Liver (tissue), 9 donors: ENCODE measurements around the gene INSM1. TPM values are rescaled to one million over a fixed set of nuclear protein-coding genes. Genes with fewer than 3 reads are reported as not detected.

Experiments used
- DNase-seq: peaks from one replicate; pipeline ENCODE4 v3.0.0-alpha.2; 2017; ENCODE audit warnings: low spot score
- H3K27ac ChIP-seq, 2 donors: one replicate each; pipeline ENCODE4 v1.7.0; 2013; ENCODE audit warnings: inconsistent platforms in 2 of 2, low read length in 2 of 2, control low read depth in 1 of 2, low read depth in 1 of 2, mild to moderate bottlenecking in 1 of 2
- H3K27me3 ChIP-seq, 4 donors: one replicate each; pipeline versions ENCODE4 v1.6.1 to v1.7.0; 2013; ENCODE audit warnings: low read length in 3 of 4, inconsistent platforms in 1 of 4, mild to moderate bottlenecking in 1 of 4, moderate library complexity in 1 of 4; ENCODE audit not compliant: control insufficient read depth in 4 of 4, insufficient read depth in 4 of 4
- H3K36me3 ChIP-seq, 4 donors: one replicate each; pipeline versions ENCODE4 v1.6.1 to v1.7.0; 2013; ENCODE audit warnings: low read length in 3 of 4, mild to moderate bottlenecking in 3 of 4, low read depth in 1 of 4, moderate library complexity in 1 of 4; ENCODE audit not compliant: control insufficient read depth in 4 of 4, insufficient read depth in 3 of 4
- H3K4me1 ChIP-seq, 4 donors: one replicate each; pipeline versions ENCODE4 v1.6.1 to v1.7.0; 2013; ENCODE audit warnings: low read length in 3 of 4, mild to moderate bottlenecking in 3 of 4, moderate library complexity in 1 of 4; ENCODE audit not compliant: control insufficient read depth in 4 of 4, insufficient read depth in 4 of 4
- H3K4me3 ChIP-seq, 3 donors: one replicate each; pipeline versions ENCODE4 v1.6.1 to v1.7.0; 2013; ENCODE audit warnings: low read length in 3 of 3, control low read depth in 1 of 3, low read depth in 1 of 3, mild to moderate bottlenecking in 1 of 3
- H3K9ac ChIP-seq, 2 donors: one replicate each; pipeline ENCODE4 v1.7.0; 2013; ENCODE audit warnings: low read length in 2 of 2, mild to moderate bottlenecking in 2 of 2, moderate library complexity in 2 of 2, control low read depth in 1 of 2, low read depth in 1 of 2
- H3K9me3 ChIP-seq, 4 donors: one replicate each; pipeline versions ENCODE4 v1.6.1 to v1.7.0; 2013; ENCODE audit warnings: low read length in 3 of 4; ENCODE audit not compliant: control insufficient read depth in 4 of 4
- EGR1 ChIP-seq, 2 donors: IDR thresholded peaks; 2 replicates each; pipeline ENCODE4 v1.6.1; 2016 to 2018; ENCODE audit warnings: antibody characterized with exemption in 2 of 2, low read depth in 2 of 2
- FOXA1 ChIP-seq: IDR thresholded peaks from 2 replicates; pipeline ENCODE4 v1.6.1; 2016; ENCODE audit warnings: antibody characterized with exemption
- FOXA2 ChIP-seq: IDR thresholded peaks from 2 replicates; pipeline ENCODE4 v1.6.1; 2016; ENCODE audit warnings: antibody characterized with exemption
- HNF4A ChIP-seq, 2 donors: conservative IDR thresholded peaks; 2 replicates each; pipeline ENCODE4 v1.6.1; 2016; ENCODE audit warnings: antibody characterized with exemption in 2 of 2, mild to moderate bottlenecking in 2 of 2
- HNF4G ChIP-seq: IDR thresholded peaks from 2 replicates; pipeline ENCODE4 v1.6.1; 2016; ENCODE audit warnings: antibody characterized with exemption
- JUND ChIP-seq, 2 donors: IDR thresholded peaks; 2 replicates each; pipeline ENCODE4 v1.6.1; 2016; ENCODE audit warnings: antibody characterized with exemption in 2 of 2
- NR2F2 ChIP-seq: IDR thresholded peaks from 2 replicates; pipeline ENCODE4 v1.6.1; 2016; ENCODE audit warnings: antibody characterized with exemption
- RAD21 ChIP-seq, 2 donors: IDR thresholded peaks; 2 replicates each; pipeline ENCODE4 v1.6.1; 2016; ENCODE audit warnings: antibody characterized with exemption in 2 of 2, mild to moderate bottlenecking in 2 of 2
- RXRA ChIP-seq, 2 donors: IDR thresholded peaks; 2 replicates each; pipeline ENCODE4 v1.6.1; 2017 to 2018; ENCODE audit warnings: antibody characterized with exemption in 2 of 2, mild to moderate bottlenecking in 1 of 2
- SP1 ChIP-seq: IDR thresholded peaks from 2 replicates; pipeline ENCODE4 v1.6.1; 2018; ENCODE audit warnings: antibody characterized with exemption, mild to moderate bottlenecking
- TAF1 ChIP-seq: conservative IDR thresholded peaks from 2 replicates; pipeline ENCODE4 v1.6.1; 2016; ENCODE audit warnings: antibody characterized with exemption, mild to moderate bottlenecking
- YY1 ChIP-seq: IDR thresholded peaks from 2 replicates; pipeline ENCODE4 v1.6.1; 2016; ENCODE audit warnings: antibody characterized with exemption, mild to moderate bottlenecking
- WGBS: extraction: QIAGEN DNeasy Blood & Tissue Kit; methylation state at CpG from one replicate; pipeline ENCODE4 v1.1.7; 2013; 5-methylcytosine and 5-hydroxymethylcytosine counted together
- polyA plus RNA-seq, 2 donors: library from polyadenylated mRNA; stranded (reverse) in 1 of 2; unstranded in 1 of 2; fragments of 200-250 nt in 1 of 2; fragments of >200 nt in 1 of 2; fragmentation: Nextera tagmentation in 1 of 2; extraction: Ambion mirVana in 1 of 2; gene quantifications; one replicate each; pipeline versions ENCODE4 v1.2.1 to v1.2.3, GENCODE V29; 2013 to 2015
- total RNA-seq, 2 donors: library from RNA; depleted of rRNA; stranded (reverse); fragments of >200 nt; gene quantifications; one replicate each; pipeline ENCODE4 v1.2.3, GENCODE V29; 2014
- TF ChIP-seq, protein P1 (sequence below): IDR thresholded peaks from 2 replicates; pipeline ENCODE4 v1.6.1; 2016; ENCODE audit warnings: antibody characterized with exemption
- TF ChIP-seq, protein P2 (sequence below): IDR thresholded peaks from 2 replicates; pipeline ENCODE4 v1.6.1; 2016; ENCODE audit warnings: antibody characterized with exemption
- TF ChIP-seq, protein P3 (sequence below): IDR thresholded peaks from 2 replicates; pipeline ENCODE4 v1.6.1; 2016; ENCODE audit warnings: antibody characterized with exemption, mild to moderate bottlenecking
- donor health status: healthy.
- donor health status: healthy.
- donor health status: healthy.
- donor health status: healthy.
- donor health status: healthy.

The INSM1 gene
- total and polyA plus RNA-seq, 4 donors = not detected

DNA sequence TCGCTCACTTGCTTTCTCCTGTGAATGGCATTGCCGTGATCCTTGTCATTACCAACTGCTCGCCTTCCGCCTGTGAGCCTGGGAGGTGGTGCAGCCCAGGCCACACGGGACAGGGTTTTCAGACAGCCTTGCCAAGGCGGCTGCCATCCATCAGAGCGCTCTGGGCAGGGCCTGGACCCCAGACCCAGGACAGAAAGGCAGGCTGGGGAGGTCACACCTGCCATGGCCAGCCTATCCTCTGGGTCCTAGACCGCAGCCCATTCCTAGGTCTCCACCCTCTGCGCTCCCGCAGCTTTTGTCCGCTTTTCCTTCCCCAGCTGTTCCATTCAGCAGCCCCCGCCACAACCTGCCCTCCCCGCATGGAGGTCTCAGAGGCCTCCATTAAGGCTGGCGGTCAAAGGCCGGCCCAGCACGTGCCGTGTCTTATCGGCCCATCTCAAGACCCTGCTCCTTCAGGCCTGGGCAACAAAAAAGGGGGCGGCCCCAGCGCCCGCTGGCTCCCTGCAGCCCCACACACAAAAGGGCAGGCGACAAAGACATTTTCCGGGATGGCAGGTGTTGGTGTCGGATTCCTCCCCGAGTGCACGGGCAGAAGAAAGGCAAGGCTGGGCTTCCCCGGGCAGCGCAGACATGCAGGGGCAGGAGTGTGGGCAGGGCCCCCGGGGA lies 28.1 kb downstream of the INSM1 start:
- peaks cover 5 to 66% (median 16%) of the 10 kb centered on the region in 4 donors for H3K36me3 ChIP-seq
- DNase-seq = no peak
- no peak overlapping the region for H3K27ac ChIP-seq
- H3K9me3 ChIP-seq = no peaks in the 10 kb centered on the region
- no peak overlapping the region for H3K9ac ChIP-seq
- no peaks in the 10 kb centered on the region for H3K27me3 ChIP-seq
- 98% methylated on average over 29 of the region's 29 CpGs for WGBS
- H3K4me3 ChIP-seq = no peak overlapping the region
- TF ChIP-seq, protein P1, sequence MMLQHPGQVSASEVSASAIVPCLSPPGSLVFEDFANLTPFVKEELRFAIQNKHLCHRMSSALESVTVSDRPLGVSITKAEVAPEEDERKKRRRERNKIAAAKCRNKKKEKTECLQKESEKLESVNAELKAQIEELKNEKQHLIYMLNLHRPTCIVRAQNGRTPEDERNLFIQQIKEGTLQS = no peak
- TF ChIP-seq SP1 (no peak), RAD21 (IDR thresholded peaks at IDR 0.05) (no peak), JUND (IDR thresholded peaks at IDR 0.05) (no peak), RXRA (IDR thresholded peaks at IDR 0.05) (no peak), NR2F2 (no peak)
- peaks cover 0 to 5% (median 2%) of the 10 kb centered on the region in 4 donors for H3K4me1 ChIP-seq

- DNase-seq = no peak
- TF ChIP-seq, protein P2, sequence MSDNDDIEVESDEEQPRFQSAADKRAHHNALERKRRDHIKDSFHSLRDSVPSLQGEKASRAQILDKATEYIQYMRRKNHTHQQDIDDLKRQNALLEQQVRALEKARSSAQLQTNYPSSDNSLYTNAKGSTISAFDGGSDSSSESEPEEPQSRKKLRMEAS = no peak
- TF ChIP-seq FOXA1 (no peak), RXRA (IDR thresholded peaks at IDR 0.05) (no peak), HNF4G (no peak), EGR1 (IDR thresholded peaks at IDR 0.05; ENCODE audit: low read depth in 2 of 2) (no peak), FOXA2 (no peak), HNF4A (conservative IDR thresholded peaks at IDR 0.05) (no peak), YY1 (no peak), TAF1 (no peak), SP1 (no peak), JUND (IDR thresholded peaks at IDR 0.05) (no peak), RAD21 (IDR thresholded peaks at IDR 0.05) (no peak), NR2F2 (no peak)
- TF ChIP-seq, protein P3, sequence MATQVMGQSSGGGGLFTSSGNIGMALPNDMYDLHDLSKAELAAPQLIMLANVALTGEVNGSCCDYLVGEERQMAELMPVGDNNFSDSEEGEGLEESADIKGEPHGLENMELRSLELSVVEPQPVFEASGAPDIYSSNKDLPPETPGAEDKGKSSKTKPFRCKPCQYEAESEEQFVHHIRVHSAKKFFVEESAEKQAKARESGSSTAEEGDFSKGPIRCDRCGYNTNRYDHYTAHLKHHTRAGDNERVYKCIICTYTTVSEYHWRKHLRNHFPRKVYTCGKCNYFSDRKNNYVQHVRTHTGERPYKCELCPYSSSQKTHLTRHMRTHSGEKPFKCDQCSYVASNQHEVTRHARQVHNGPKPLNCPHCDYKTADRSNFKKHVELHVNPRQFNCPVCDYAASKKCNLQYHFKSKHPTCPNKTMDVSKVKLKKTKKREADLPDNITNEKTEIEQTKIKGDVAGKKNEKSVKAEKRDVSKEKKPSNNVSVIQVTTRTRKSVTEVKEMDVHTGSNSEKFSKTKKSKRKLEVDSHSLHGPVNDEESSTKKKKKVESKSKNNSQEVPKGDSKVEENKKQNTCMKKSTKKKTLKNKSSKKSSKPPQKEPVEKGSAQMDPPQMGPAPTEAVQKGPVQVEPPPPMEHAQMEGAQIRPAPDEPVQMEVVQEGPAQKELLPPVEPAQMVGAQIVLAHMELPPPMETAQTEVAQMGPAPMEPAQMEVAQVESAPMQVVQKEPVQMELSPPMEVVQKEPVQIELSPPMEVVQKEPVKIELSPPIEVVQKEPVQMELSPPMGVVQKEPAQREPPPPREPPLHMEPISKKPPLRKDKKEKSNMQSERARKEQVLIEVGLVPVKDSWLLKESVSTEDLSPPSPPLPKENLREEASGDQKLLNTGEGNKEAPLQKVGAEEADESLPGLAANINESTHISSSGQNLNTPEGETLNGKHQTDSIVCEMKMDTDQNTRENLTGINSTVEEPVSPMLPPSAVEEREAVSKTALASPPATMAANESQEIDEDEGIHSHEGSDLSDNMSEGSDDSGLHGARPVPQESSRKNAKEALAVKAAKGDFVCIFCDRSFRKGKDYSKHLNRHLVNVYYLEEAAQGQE = no peak
- TF ChIP-seq, protein P1 = no peak
- no peak overlapping the region for H3K27ac ChIP-seq
- H3K9me3 ChIP-seq = no peaks in the 10 kb centered on the region
- 97% methylated on average over 3 of the region's 3 CpGs for WGBS
- no peak overlapping the region for H3K4me3 ChIP-seq
- H3K9ac ChIP-seq = no peak overlapping the region
- no peaks in the 10 kb centered on the region for H3K27me3 ChIP-seq
- peaks cover 0 to 5% (median 3%) of the 10 kb centered on the region in 4 donors for H3K4me1 ChIP-seq
- H3K36me3 ChIP-seq = peaks cover 5 to 59% (median 16%) of the 10 kb centered on the region in 4 donors
Measured at GRCh38 chr20:20396794-20397193, 28.9 kb downstream of the INSM1 start.
